Heart left ventricle (tissue), 13 donors: ENCODE data around the gene SMIM28.

Source experiments
- POLR2A ChIP-seq, 2 donors: fragments of 450-650 bp; IDR thresholded peaks; one replicate each; pipeline ENCODE4 v1.6.1; 2017; ENCODE audit warnings: antibody characterized with exemption in 2 of 2, mild to moderate bottlenecking in 2 of 2, moderate library complexity in 2 of 2
- TF ChIP-seq, protein P1 (sequence below), 12 donors: fragments of 200-600 bp; sonication (generic) in 4 of 12; IDR thresholded peaks; one replicate each; pipeline versions ENCODE4 v1.5.0 to v1.8.0; 2018 to 2022; ENCODE audit warnings: antibody characterized with exemption in 12 of 12, mild to moderate bottlenecking in 5 of 12
- donor health status: ischemic (EF 13 %, LVEDD 7.1; RV severe dilation, severe dysfunction).
- donor health status: DM: no; HTN: yes; CAD: no.
- donor health status: DM: no; HTN: no; CAD: no.
- donor health status: ischemic (EF 25% LVEDD 6.9; RV normal size, moderate dysfunction).
- donor health status: ischemic (EF 25% LVEDD 5.7; RV mildly dilated, moderate dysfunction).
- donor health status: ischemic (EF 35%, LVEDD 5.7; RV mildly dilated, moderate dysfunction).
- donor health status: nonischemic (EF 11% LVEDD 7.7; RV severe dilation, severe dysfunction).
- donor health status: DM: yes; HTN: yes; CAD: no.
- donor health status: PGD.
- donor health status: ischemic (EF 29% LVEDD 5.4; RV normal size, mild dysfunction).
- donor health status: nonischemic (EF 23%, LVEDD 6.1; RV moderate dilation, normal function).

DNA sequence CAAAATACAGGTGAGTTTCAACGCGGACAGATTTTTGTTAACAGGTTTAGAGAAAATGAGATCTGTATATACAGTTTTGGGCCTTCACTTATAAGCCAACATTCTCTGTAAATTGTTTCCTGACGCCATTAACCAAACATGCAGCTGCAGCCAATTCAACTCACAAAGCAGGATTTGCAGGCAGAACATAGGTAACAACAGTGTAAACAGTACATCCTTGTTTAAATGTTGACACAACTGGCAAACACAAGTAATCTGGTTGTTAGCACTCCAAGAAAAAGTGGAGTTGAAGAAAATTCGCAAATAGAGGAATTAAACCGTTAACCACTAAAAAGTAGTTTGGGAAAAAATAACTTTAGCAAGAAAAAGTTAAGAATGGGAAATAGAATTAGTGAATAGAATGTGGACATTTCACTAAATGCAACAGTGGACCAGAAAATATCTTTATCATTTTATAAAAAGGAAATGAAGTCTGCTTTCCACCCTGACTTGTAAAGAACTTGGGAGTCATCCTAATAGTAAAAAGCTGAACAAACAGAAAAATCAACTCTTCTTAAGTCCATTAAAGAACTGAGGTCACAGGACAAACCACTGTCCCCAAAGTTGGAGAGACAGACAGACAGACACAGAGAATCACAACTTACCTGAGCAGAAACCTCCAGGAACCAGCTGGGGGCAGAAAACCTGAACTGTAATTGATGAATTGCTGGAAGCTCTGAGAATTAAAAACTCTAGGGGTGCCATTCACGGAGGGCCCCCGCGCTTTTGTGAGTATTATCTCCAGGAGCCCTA lies 10.1 kb downstream of the SMIM28 start:
- TF ChIP-seq, protein P1, sequence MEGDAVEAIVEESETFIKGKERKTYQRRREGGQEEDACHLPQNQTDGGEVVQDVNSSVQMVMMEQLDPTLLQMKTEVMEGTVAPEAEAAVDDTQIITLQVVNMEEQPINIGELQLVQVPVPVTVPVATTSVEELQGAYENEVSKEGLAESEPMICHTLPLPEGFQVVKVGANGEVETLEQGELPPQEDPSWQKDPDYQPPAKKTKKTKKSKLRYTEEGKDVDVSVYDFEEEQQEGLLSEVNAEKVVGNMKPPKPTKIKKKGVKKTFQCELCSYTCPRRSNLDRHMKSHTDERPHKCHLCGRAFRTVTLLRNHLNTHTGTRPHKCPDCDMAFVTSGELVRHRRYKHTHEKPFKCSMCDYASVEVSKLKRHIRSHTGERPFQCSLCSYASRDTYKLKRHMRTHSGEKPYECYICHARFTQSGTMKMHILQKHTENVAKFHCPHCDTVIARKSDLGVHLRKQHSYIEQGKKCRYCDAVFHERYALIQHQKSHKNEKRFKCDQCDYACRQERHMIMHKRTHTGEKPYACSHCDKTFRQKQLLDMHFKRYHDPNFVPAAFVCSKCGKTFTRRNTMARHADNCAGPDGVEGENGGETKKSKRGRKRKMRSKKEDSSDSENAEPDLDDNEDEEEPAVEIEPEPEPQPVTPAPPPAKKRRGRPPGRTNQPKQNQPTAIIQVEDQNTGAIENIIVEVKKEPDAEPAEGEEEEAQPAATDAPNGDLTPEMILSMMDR (IDR thresholded peaks at IDR 0.05) = no peak
- no peak for TF ChIP-seq POLR2A (IDR thresholded peaks at IDR 0.05)
